ENCODE results near the gene SLC25A19.

SLC25A19 gene

GRCh38 chr17:75318211-75318610, 29.0 kb upstream of the SLC25A19 start:
- no peak for TF ChIP-seq CTCF (conservative IDR thresholded peaks at IDR 0.05; ENCODE audit: control insufficient read depth, insufficient read depth, low read depth, low read length)

GRCh38 chr17:75317671-75318070, 28.4 kb upstream of the SLC25A19 start:
- no peak for TF ChIP-seq CTCF (conservative IDR thresholded peaks at IDR 0.05; ENCODE audit: control insufficient read depth, insufficient read depth, low read depth, low read length)
- DNase-seq (ENCODE audit: low read depth) = no peak
- H3K4me3 ChIP-seq (ENCODE audit: control insufficient read depth, low read depth, low read length) = no peak overlapping the region

More at GRCh38 chr17:75318211-75318610, 29.0 kb upstream of the SLC25A19 start:
- no peak for DNase-seq (ENCODE audit: low read depth)
- no peak overlapping the region for H3K4me3 ChIP-seq (ENCODE audit: control insufficient read depth, low read depth, low read length)

GRCh38 chr17:75316253-75316652, 27.0 kb upstream of the SLC25A19 start:
- TF ChIP-seq CTCF (conservative IDR thresholded peaks at IDR 0.05; ENCODE audit: control insufficient read depth, insufficient read depth, low read depth, low read length) = no peak
- no peak for DNase-seq (ENCODE audit: low read depth)
- no peak overlapping the region for H3K4me3 ChIP-seq (ENCODE audit: control insufficient read depth, low read depth, low read length)

- peak; percentile 59 for DNase-seq (ENCODE audit: low read depth)
- no peak overlapping the region for H3K4me3 ChIP-seq (ENCODE audit: control insufficient read depth, low read depth, low read length)
- TF ChIP-seq CTCF (conservative IDR thresholded peaks at IDR 0.05; ENCODE audit: control insufficient read depth, insufficient read depth, low read depth, low read length) = no peak
Measured at GRCh38 chr17:75315541-75316243, 26.5 kb upstream of the SLC25A19 start.

- DNase-seq (ENCODE audit: low read depth) = no peak
- no peak overlapping the region for H3K4me3 ChIP-seq (ENCODE audit: control insufficient read depth, low read depth, low read length)
- TF ChIP-seq CTCF (conservative IDR thresholded peaks at IDR 0.05; ENCODE audit: control insufficient read depth, insufficient read depth, low read depth, low read length) = no peak
Measured at GRCh38 chr17:75313941-75314551, 24.8 kb upstream of the SLC25A19 start.

GRCh38 chr17:75308732-75309629, 19.7 kb upstream of the SLC25A19 start:
- H3K4me3 ChIP-seq (ENCODE audit: control insufficient read depth, low read depth, low read length) = no peak overlapping the region
- no peak for DNase-seq (ENCODE audit: low read depth)
- TF ChIP-seq CTCF (conservative IDR thresholded peaks at IDR 0.05; ENCODE audit: control insufficient read depth, insufficient read depth, low read depth, low read length) = no peak

Measured in fibroblast of mammary gland (primary cell).